GM13977 (cell line): ENCODE measurements around the gene DNHD1.

Source experiments
- DNase-seq: peaks from one replicate; pipeline ENCODE4 v3.0.0; 2012; ENCODE audit warnings: low spot score
- CTCF ChIP-seq: IDR thresholded peaks from 2 replicates; pipeline ENCODE4 v1.5.1; 2012; ENCODE audit warnings: mild to moderate bottlenecking, control low read depth; ENCODE audit not compliant: insufficient read depth; ENCODE audit errors: extremely low read depth, missing control alignments
- in situ Hi-C: fragments of 300-500 bp; cut with MboI; formaldehyde crosslinking; loops from one replicate; pipeline ENCODE4 v1.12.0; 2022; ENCODE audit warnings: low sequenced_read_pairs, low pct_unique_long_range_greater_than_20kb, mixed read lengths, inconsistent platforms; ENCODE audit not compliant: unreplicated experiment

The DNHD1 gene

GRCh38 chr11:6578134-6578533 lies 81.1 kb downstream of the DNHD1 start:
- no peak for DNase-seq
- in situ Hi-C loops, result no loop called here
- no peak for TF ChIP-seq CTCF

DNA sequence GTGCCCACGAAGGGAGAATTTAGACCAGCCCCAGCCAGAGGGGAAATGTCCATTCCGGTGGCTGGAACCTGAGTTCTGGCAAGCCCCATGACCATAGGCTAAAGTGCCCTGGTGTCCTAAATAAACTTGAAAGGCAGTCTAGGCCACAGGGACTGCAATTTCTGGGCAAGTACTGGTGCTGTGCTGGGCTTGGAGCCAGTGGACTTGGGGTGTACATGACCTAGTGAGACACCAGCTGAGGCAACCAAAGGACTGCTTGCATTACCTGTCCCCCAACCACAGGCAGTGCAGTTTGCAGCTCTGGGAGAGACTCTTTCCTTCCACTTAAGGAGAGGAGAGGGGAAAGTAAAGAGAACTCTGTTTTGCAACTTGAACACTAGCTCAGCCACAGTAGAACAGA lies 82.6 kb downstream of the DNHD1 start:
- in situ Hi-C loops, result no loop called here
- DNase-seq, result no peak
- no peak for TF ChIP-seq CTCF

- in situ Hi-C loops, result no loop called here
- DNase-seq, result no peak
- TF ChIP-seq CTCF, result no peak
These were observed 86.5 kb downstream of the DNHD1 start for GRCh38 chr11:6583584-6583983.

DNA sequence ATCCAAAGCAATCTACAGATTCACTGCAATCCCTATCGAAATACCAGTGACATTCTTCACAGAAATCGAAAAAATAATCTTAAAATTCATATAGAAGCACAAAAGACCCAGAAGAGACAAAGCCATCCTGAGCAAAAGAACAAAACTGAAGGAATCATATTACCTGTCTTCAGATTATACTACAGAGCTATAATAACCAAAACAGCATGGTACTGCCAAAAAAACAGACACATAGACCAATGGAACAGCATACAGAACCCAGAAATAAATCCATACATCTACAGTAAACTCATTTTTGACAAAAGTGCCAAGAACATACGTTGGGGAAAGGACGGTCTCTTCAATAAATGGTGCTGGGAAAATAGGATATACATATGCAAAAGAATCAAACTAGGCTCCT lies 87.4 kb downstream of the DNHD1 start:
- no peak for TF ChIP-seq CTCF
- in situ Hi-C loops, result no loop called here
- no peak for DNase-seq

DNA sequence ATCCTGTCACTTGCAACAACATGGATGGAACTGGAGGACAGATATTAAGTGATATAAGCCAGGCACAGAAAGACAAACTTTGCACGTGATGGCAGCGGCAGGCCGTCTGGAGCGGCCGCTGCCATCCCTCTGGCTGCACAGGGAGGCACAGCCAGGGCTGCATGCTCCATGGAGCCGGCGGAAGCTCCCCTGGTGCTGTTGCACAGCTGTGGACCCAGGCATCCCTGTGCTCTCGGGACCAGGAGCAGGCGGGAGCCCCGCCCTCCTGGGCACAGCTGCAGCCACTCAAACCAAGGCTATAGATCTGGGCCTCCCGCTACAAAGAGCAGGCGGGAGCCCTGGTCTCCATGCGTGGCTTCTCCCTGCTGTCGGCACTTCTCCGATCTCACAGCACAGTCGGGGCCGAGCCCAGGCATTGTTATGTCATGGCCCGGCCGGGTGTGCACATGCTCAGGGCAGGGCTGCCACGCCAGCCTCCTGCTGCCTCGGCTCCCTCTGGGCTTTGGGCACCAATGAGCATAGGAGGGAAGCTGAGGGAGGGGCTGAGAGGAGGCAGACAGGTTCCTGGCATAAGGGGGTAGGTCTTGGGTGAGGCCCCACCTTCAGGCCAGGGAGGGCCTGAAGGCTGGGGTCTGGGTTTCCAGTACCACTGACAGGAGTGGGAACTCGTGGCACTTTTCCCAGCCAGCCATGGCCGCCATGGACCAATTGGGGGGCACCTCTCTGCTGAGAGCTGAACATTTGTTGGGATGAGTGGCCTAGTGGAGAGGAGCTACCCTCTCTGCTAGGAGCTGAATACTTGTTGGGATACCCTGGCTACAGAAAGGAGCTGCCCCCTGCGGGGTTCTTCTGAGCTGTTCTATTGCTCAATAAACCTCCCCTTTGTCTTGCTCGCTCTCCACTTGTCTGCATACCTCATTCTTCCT lies 89.6 kb downstream of the DNHD1 start:
- DNase-seq, result no peak

GRCh38 chr11:6587360-6587953 lies 90.4 kb downstream of the DNHD1 start:
- TF ChIP-seq CTCF, result no peak
- no peak for DNase-seq
- in situ Hi-C loops, result no loop called here

More for the DNA sequence above, 89.6 kb downstream of the DNHD1 start:
- in situ Hi-C loops, result no loop called here
- TF ChIP-seq CTCF, result no peak
